HAP-1 (cell line): ENCODE results near the gene C2CD4D.
"Not testable (repeated sequence)": the region's sequence is repeated elsewhere in the genome, so short reads cannot be mapped to it uniquely, and the experiment has no call there.

ENCODE experiments used
- DNase-seq, 2 experiments: peaks; one replicate each; pipeline ENCODE4 v3.0.0-alpha.2; 2016 to 2020; ENCODE audit warnings: low spot score in 2 of 2
- H3K27me3 ChIP-seq: fragments of 250-450 bp; sonication (Bioruptor Pico); 2 replicates; pipeline ENCODE4 v1.5.1; 2020; ENCODE audit warnings: low read depth, mild to moderate bottlenecking, moderate library complexity
- H3K36me3 ChIP-seq: fragments of 250-450 bp; sonication (Bioruptor Pico); replicated peaks from 2 replicates; pipeline ENCODE4 v1.5.1; 2020; ENCODE audit warnings: mild to moderate bottlenecking
- H3K4me1 ChIP-seq: fragments of 250-450 bp; sonication (Bioruptor Pico); 2 replicates; pipeline ENCODE4 v1.5.1; 2020; ENCODE audit warnings: mild to moderate bottlenecking
- H3K4me3 ChIP-seq: fragments of 250-450 bp; sonication (Bioruptor Pico); 2 replicates; pipeline ENCODE4 v1.5.1; 2020; ENCODE audit warnings: mild to moderate bottlenecking, moderate library complexity
- H3K9me3 ChIP-seq: fragments of 250-450 bp; sonication (Bioruptor Pico); 2 replicates; pipeline ENCODE4 v1.5.1; 2020; ENCODE audit warnings: mild to moderate bottlenecking, moderate library complexity
- in situ Hi-C: fragments of 300-500 bp; cut with MboI; formaldehyde crosslinking; loops from 3 replicates; pipeline ENCODE4 v1.14.3; 2020; ENCODE audit warnings: low sequenced_read_pairs, inconsistent platforms, mixed read lengths

Gene C2CD4D

DNA sequence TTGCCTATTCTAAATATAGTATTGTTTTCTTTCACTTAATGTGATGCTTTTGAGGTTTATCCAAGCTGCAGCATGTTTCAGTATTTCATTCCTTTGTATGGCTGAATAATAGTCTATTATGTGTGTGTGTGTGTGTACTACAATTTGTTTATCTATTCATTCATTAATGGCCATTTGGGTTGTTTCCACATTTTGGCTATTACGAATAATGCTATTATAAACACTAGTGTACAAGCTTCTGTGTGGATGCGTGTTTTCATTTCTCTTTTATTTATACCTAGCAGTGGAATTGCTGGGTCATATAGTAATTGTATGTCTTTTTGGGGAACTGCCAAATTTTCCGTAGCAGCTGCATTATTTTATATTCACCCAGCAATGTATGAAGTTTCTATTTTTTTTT lies 28.9 kb upstream of the C2CD4D start:
- DNase-seq = no peak
- no peaks in the 10 kb centered on the region for H3K9me3 ChIP-seq
- H3K36me3 ChIP-seq = no peaks in the 10 kb centered on the region
- in situ Hi-C loops = loop anchor here (10.0 kb wide), 1 partner anchor 64 kb away; the partner anchor contains the start of gene LINGO4
- H3K4me3 ChIP-seq = no peak overlapping the region
- H3K4me1 ChIP-seq = peaks cover 4% of the 10 kb centered on the region
- no peaks in the 10 kb centered on the region for H3K27me3 ChIP-seq

DNA sequence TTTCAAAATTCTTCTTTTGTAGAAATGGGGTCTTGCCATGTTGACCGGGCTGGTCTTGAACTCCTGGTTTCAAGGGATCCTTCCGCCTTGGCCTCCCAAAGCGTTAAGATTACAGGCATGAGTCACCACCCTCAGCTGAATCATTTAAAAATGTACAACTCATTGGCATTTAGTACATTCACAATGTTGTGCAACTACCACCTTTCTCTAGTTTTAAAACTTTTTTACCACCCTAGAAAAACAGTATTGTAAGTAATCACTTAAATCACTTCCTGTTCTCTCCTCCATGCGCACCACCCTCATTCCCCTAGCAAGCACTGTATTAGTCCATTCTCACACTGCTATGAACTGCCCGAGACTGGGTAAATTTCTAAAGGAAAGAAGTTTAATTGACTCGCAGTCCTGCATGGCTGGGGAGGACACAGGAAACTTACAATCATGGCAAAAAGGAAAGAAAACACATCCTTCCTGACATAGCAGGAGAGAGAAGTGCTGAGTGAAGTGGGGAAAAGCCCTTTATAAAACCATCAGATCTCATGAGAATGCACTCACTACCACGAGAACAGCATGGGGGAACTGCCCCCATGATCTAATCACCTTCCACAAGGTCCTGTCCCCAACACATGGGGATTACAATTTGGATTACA lies 28.3 kb upstream of the C2CD4D start:
- H3K36me3 ChIP-seq = no peaks in the 10 kb centered on the region
- DNase-seq = no peak
- in situ Hi-C loops = loop anchor here (10.0 kb wide), 1 partner anchor 63 kb away; the partner anchor contains the start of gene LINGO4
- no peaks in the 10 kb centered on the region for H3K27me3 ChIP-seq
- no peak overlapping the region for H3K4me3 ChIP-seq
- H3K9me3 ChIP-seq = no peaks in the 10 kb centered on the region
- H3K4me1 ChIP-seq = peaks cover 4% of the 10 kb centered on the region

DNA sequence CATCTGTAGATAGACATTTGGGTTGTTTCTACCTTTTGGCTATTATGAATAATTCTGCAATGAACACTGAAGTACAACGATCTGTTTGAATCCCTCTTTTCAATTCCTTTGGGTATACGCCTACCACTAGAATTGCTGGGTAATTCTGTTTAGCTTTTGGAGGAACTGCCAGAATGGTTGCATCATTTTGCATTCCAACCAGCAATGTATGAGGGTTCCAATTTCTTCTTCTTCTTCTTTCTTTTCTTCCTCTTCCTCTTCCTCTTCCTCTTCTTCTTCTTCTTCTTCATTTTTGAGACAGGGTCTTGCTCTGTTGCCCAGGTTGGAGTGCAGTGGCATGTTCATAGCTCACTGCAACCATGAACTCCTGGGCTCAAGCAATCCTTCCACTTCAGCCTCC lies 27.7 kb upstream of the C2CD4D start:
- H3K27me3 ChIP-seq = no peaks in the 10 kb centered on the region
- H3K9me3 ChIP-seq = no peaks in the 10 kb centered on the region
- H3K4me1 ChIP-seq = peaks cover 4% of the 10 kb centered on the region
- H3K36me3 ChIP-seq = no peaks in the 10 kb centered on the region
- H3K4me3 ChIP-seq = no peak overlapping the region
- in situ Hi-C loops = loop anchor here (10.0 kb wide), 1 partner anchor 63 kb away; the partner anchor contains the start of gene LINGO4
- DNase-seq = no peak

GRCh38 chr1:151864411-151864810 lies 24.8 kb upstream of the C2CD4D start:
- Histone ChIP-seq H3K27me3 (no peaks in the 10 kb centered on the region), H3K9me3 (no peaks in the 10 kb centered on the region), H3K36me3 (no peaks in the 10 kb centered on the region), H3K4me1 (peaks cover 9% of the 10 kb centered on the region), H3K4me3 (no peak overlapping the region)
- no peak for DNase-seq
- in situ Hi-C loops = loop anchor here (10.0 kb wide), 1 partner anchor 60 kb away; the partner anchor contains the start of gene LINGO4

GRCh38 chr1:151862604-151863003 lies 23.0 kb upstream of the C2CD4D start:
- in situ Hi-C loops = loop anchor here (10.0 kb wide), 1 partner anchor 58 kb away; the partner anchor contains the start of gene LINGO4
- DNase-seq = no peak
- Histone ChIP-seq H3K4me3 (no peak overlapping the region), H3K9me3 (no peaks in the 10 kb centered on the region), H3K36me3 (no peaks in the 10 kb centered on the region), H3K4me1 (peaks cover 4% of the 10 kb centered on the region), H3K27me3 (no peaks in the 10 kb centered on the region)

DNA sequence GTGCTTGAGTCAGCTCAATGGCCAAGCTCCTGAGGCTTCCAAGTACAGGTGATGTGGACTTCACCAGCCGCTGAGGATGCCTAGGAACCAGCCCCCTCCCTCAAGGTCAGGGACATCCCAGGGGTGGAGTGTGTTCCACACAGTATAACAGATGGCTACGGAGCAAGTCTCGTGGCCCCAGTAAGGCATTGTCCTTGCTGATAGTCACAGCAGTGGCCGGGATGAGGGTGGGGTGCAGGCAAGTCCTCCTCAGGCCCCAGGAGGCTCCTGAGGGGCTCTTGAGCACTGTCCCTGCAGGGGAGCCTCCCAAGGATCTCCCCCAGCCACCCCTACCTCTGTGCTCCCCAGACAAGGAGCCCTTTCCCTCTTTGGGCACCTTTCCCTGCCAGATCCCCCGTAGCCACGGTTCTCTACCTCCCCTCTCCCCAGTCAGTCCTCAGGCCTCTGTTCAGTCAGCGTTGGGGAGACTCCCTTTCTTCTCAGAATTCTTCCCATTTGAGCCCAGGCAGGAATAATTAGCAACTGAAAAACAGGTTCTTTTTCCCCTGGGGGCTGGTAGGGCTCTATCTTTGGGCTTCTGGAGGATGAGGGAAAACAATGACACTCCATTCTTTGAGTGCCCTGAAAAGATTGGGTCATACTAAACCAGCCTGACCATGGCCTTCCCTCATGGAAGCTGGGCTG lies 21.0 kb upstream of the C2CD4D start:
- peak; percentile 11 to 44 for DNase-seq
- in situ Hi-C loops = loop anchor here (10.0 kb wide), 1 partner anchor 56 kb away; the partner anchor contains the start of gene LINGO4
- Histone ChIP-seq H3K4me1 (peaks cover 4% of the 10 kb centered on the region), H3K27me3 (no peaks in the 10 kb centered on the region), H3K9me3 (no peaks in the 10 kb centered on the region), H3K36me3 (no peaks in the 10 kb centered on the region), H3K4me3 (no peak overlapping the region)

GRCh38 chr1:151859891-151860293 lies 20.3 kb upstream of the C2CD4D start:
- in situ Hi-C loops = loop anchor here (10.0 kb wide), 1 partner anchor 55 kb away; the partner anchor contains the start of gene LINGO4
- peaks cover 4% of the 10 kb centered on the region for H3K4me1 ChIP-seq

DNA sequence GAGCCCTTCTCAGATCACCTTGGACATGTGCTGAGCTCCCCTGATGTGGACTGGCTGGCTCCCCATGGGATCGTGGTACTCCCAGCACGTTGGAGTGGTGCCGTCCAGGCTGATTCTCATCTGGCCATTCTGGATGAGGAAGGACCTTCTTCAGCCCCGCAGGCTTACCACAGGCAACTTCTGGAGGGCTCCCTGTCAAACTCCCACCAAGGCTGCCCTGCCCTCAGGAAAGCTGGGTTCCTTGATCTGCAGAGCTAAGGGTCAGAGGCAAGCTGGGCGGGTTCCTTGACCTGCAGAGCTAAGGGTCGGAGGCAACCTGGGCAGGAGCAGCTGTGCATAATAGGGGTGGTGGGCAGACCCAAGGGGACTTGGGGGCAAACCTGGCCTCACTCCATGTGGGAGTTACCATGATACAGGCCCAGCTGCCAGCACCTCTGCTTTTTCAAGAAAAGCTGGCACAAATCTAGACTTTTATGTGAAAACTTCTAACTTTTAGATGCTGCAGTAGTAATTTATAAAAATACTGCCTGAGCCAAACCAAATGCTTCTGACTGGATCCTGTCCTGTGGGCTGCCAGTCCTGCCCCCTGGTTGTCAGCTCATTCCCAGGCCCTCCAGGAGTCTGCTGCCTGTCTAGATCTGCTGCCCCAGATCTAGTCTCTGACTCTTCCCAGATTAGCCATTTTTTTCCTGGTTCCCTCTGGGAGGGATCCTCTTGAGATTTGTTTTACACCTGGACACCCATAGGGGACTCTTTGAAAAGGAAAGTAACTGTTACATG lies 19.5 kb upstream of the C2CD4D start:
- H3K9me3 ChIP-seq = no peaks in the 10 kb centered on the region
- in situ Hi-C loops = no loop called here
- peaks cover 4% of the 10 kb centered on the region; the same call in 1 of the 2 replicates for H3K4me1 ChIP-seq
- H3K36me3 ChIP-seq = no peaks in the 10 kb centered on the region
- no peak overlapping the region for H3K4me3 ChIP-seq
- DNase-seq = no peak
- no peaks in the 10 kb centered on the region for H3K27me3 ChIP-seq

More at GRCh38 chr1:151859891-151860293, 20.3 kb upstream of the C2CD4D start:
- no peak for DNase-seq
- Histone ChIP-seq H3K4me3 (no peak overlapping the region), H3K9me3 (no peaks in the 10 kb centered on the region), H3K36me3 (no peaks in the 10 kb centered on the region), H3K27me3 (no peaks in the 10 kb centered on the region)

GRCh38 chr1:151858030-151858746 lies 18.6 kb upstream of the C2CD4D start:
- Histone ChIP-seq H3K9me3 (no peaks in the 10 kb centered on the region), H3K36me3 (no peaks in the 10 kb centered on the region), H3K27me3 (no peaks in the 10 kb centered on the region), H3K4me1 (peaks cover 4% of the 10 kb centered on the region; the same call in 1 of the 2 replicates), H3K4me3 (no peak overlapping the region)
- no peak for DNase-seq
- in situ Hi-C loops = no loop called here

GRCh38 chr1:151855933-151856332 lies 16.3 kb upstream of the C2CD4D start:
- no peak for DNase-seq
- Histone ChIP-seq H3K4me3 (no peak overlapping the region), H3K27me3 (peaks cover 10% of the 10 kb centered on the region; the same call in 1 of the 2 replicates), H3K4me1 (peaks cover 4% of the 10 kb centered on the region; the same call in 1 of the 2 replicates), H3K9me3 (no peaks in the 10 kb centered on the region), H3K36me3 (no peaks in the 10 kb centered on the region)
- in situ Hi-C loops = no loop called here

- H3K4me3 ChIP-seq, in situ Hi-C loops, H3K27me3 ChIP-seq, H3K36me3 ChIP-seq, H3K9me3 ChIP-seq, H3K4me1 ChIP-seq, DNase-seq: not testable (repeated sequence)
Measured at GRCh38 chr1:151855516-151855915, 15.9 kb upstream of the C2CD4D start.

- H3K27me3 ChIP-seq = peaks cover 10% of the 10 kb centered on the region; the same call in 1 of the 2 replicates
- no peaks in the 10 kb centered on the region for H3K9me3 ChIP-seq
- no peak overlapping the region for H3K4me3 ChIP-seq
- in situ Hi-C loops = no loop called here
- DNase-seq = no peak
- H3K36me3 ChIP-seq = no peaks in the 10 kb centered on the region
- no peaks in the 10 kb centered on the region for H3K4me1 ChIP-seq
Measured at GRCh38 chr1:151854658-151855057, 15.0 kb upstream of the C2CD4D start.

DNA sequence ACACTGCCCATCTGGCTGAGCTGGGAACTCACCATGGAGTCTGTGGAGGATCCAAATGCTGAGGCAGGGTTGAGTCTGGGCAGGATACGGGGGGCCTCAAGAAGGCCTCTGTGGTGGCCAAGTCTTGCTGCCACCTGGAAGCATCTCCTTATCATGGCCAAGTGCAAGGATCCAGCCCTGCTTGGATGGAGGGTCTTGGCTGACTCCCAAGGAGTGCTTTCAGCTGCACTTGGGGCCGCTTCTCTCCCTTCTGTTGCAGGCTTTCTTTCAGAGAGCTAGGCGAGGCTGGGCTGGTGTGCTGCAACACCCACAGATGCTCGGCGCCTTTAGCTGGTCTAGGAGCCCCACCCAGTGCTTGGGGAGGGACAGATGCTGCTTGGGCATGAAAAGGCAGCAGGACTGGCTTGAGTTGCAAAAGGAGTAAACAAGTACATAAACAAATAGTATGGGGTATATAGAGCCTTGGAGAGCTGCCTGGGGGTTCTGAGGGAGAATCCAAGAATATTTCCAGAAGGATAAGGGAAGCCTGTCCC lies 13.9 kb upstream of the C2CD4D start, which contains the start of gene THEM5:
TSS of gene THEM5 (minus strand) at position 302 of the 533 bp plus-strand sequence. CDS start at position 155, 147 bp downstream.
- H3K36me3 ChIP-seq = no peaks in the 10 kb centered on the region
- no peak for DNase-seq
- H3K27me3 ChIP-seq = peaks cover 10% of the 10 kb centered on the region; the same call in 1 of the 2 replicates
- in situ Hi-C loops = no loop called here
- H3K4me3 ChIP-seq = no peak within 1 kb of the TSS
- H3K4me1 ChIP-seq = no peaks in the 10 kb centered on the region
- no peaks in the 10 kb centered on the region for H3K9me3 ChIP-seq
